GM12892 (cell line): ENCODE results near the gene HS3ST5.

Experiments used
- POLR2A ChIP-seq: IDR thresholded peaks from 2 replicates; pipeline ENCODE4 v1.6.1; 2011; ENCODE audit warnings: low read depth, low read length, control low read depth
- POLR2AphosphoS5 ChIP-seq: IDR thresholded peaks from 2 replicates; pipeline ENCODE4 v1.6.1; 2011; ENCODE audit warnings: low read depth, low read length, control low read depth

GRCh38 chr6:114055349-114055748 is 287.5 kb downstream of the HS3ST5 start:
- TF ChIP-seq POLR2A (no peak), POLR2AphosphoS5 (no peak)
